Endodermal cell (in vitro differentiated cells): ENCODE data around the gene JADE2. TPM values are rescaled to one million over a fixed set of nuclear protein-coding genes. Genes with fewer than 3 reads are reported as not detected.

Source experiments
- DNase-seq: peaks from one replicate; pipeline ENCODE4 v3.0.0-alpha.2; 2017
- H3K27ac ChIP-seq: 2 replicates; pipeline ENCODE4 v1.5.1; 2013; ENCODE audit warnings: mild to moderate bottlenecking, low read depth, low read length, moderate library complexity
- H3K27me3 ChIP-seq: 2 replicates; pipeline ENCODE4 v1.6.1; 2013; ENCODE audit warnings: mild to moderate bottlenecking, low read length, moderate library complexity; ENCODE audit not compliant: insufficient read depth, control insufficient read depth, poor library complexity, severe bottlenecking
- H3K36me3 ChIP-seq: 2 replicates; pipeline ENCODE4 v1.7.0; 2013; ENCODE audit warnings: mild to moderate bottlenecking, low read length, moderate library complexity; ENCODE audit not compliant: control insufficient read depth, insufficient read depth
- H3K4me1 ChIP-seq: one replicate; pipeline ENCODE4 v1.7.0; 2013; ENCODE audit warnings: low read length; ENCODE audit not compliant: control insufficient read depth, insufficient read depth
- H3K4me3 ChIP-seq: 2 replicates; pipeline ENCODE4 v1.5.1; 2013; ENCODE audit warnings: mild to moderate bottlenecking, low read length, moderate library complexity
- H3K9ac ChIP-seq: 2 replicates; pipeline ENCODE4 v1.6.1; 2013; ENCODE audit warnings: mild to moderate bottlenecking, low read length, moderate library complexity; ENCODE audit not compliant: poor library complexity, severe bottlenecking; ENCODE audit errors: extremely low read depth
- H3K9me3 ChIP-seq: 2 replicates; pipeline ENCODE4 v1.6.1; 2013; ENCODE audit warnings: mild to moderate bottlenecking, low read length, moderate library complexity; ENCODE audit not compliant: control insufficient read depth
- H3K27ac Mint-ChIP-seq: 2 replicates; pipeline ENCODE4 v1.8.0; 2020; ENCODE audit warnings: mixed read lengths
- H3K27me3 Mint-ChIP-seq: 2 replicates; pipeline ENCODE4 v1.8.0; 2021; ENCODE audit warnings: mild to moderate bottlenecking, mixed read lengths; ENCODE audit not compliant: insufficient read depth
- H3K36me3 Mint-ChIP-seq: 2 replicates; pipeline ENCODE4 v1.8.0; 2020; ENCODE audit warnings: low read depth, mixed read lengths
- H3K4me1 Mint-ChIP-seq: 2 replicates; pipeline ENCODE4 v1.8.0; 2020; ENCODE audit warnings: mixed read lengths
- H3K4me3 Mint-ChIP-seq: 2 replicates; pipeline ENCODE4 v1.8.0; 2020; ENCODE audit warnings: mild to moderate bottlenecking, moderate library complexity, mixed read lengths
- H3K9me3 Mint-ChIP-seq: 2 replicates; pipeline ENCODE4 v1.8.0; 2020; ENCODE audit warnings: mild to moderate bottlenecking, mixed read lengths
- WGBS, 2 experiments: methylation state at CpG; one replicate each; pipeline versions ENCODE4 v1.1.5 to v1.1.7; 2013; ENCODE audit warnings: missing lambda C conversion rate in 2 of 2, mixed read lengths in 1 of 2; ENCODE audit not compliant: insufficient coverage in 1 of 2, insufficient read length in 1 of 2; 5-methylcytosine and 5-hydroxymethylcytosine counted together
- total RNA-seq, 2 donors: library from RNA; stranded (reverse); fragmentation: NEBNext Ultra II Directional in 1 of 2; extraction: Animal tissue kit (Norgen Biotek cat#: 25700) in 1 of 2; gene quantifications; 2 replicates in 1 of 2; 3 replicates in 1 of 2; pipeline ENCODE4 v1.2.1, GENCODE V29; 2021
- TF ChIP-seq, protein P1 (sequence below): fragments of 200-600 bp; sonication (generic); conservative IDR thresholded peaks from 2 replicates; pipeline ENCODE4 v1.5.0; 2021; ENCODE audit warnings: antibody characterized with exemption, mild to moderate bottlenecking

Gene JADE2
- total RNA-seq, 2 donors from 2014 or later: 33.9 to 51.9 TPM

DNA sequence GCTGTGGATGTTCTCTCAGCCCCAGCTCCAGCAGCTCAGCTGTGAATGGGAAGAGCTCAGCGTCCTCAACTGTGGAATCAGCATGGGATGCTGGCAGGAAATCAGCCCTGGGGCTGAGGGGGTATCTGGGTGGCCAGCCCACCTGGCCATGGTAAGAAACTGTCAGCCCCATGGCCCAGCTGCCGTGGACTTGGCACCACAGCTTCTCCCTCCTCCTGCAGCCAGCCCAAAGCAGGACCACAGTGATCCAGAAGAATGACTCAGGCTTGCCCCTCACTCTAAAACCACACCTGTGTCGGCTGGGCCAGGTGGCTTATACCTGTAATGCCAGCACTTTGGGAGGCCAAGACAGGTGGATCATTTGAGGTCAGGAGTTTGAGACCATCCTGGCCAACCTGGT lies 59.2 kb downstream of the JADE2 start:
- no peaks in the 10 kb centered on the region for H3K27me3 Mint-ChIP-seq

DNA sequence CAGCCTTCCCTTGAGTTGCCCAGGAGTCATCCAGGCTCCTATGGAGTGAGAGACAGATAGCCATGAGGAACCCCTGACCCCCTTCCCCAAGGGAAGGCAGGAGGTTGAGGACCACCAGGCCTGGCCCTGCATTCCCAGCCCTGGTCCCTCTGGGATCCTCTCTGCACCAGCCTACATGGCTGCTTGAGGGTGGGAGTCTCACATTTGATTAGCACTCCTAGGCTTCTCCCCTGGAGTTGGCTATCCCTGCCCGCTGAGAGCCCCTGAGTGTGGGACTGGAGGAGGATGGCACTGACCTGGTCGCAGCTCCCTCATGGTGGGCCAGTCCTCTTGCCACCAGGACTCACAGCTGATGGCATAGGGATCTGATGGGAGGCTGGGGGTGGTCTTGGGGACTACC lies 60.5 kb downstream of the JADE2 start:
- Histone ChIP-seq H3K27ac (no peak overlapping the region), H3K4me3 (no peak overlapping the region), H3K9ac (no peak overlapping the region), H3K27me3 (no peaks in the 10 kb centered on the region), H3K36me3 (no peaks in the 10 kb centered on the region), H3K9me3 (no peaks in the 10 kb centered on the region), H3K4me1 (no peaks in the 10 kb centered on the region)
- WGBS, 2 experiments: 92% methylated on average over 2 of the region's 2 CpGs; no CpG with 5 or more reads in 1 of the 2 experiments
- DNase-seq: peak; percentile 41
- Mint-ChIP-seq H3K4me3 (no peak overlapping the region), H3K36me3 (no peaks in the 10 kb centered on the region), H3K27me3 (no peaks in the 10 kb centered on the region), H3K27ac (no peak overlapping the region), H3K9me3 (no peaks in the 10 kb centered on the region), H3K4me1 (peaks cover 6% of the 10 kb centered on the region)
- TF ChIP-seq, protein P1, sequence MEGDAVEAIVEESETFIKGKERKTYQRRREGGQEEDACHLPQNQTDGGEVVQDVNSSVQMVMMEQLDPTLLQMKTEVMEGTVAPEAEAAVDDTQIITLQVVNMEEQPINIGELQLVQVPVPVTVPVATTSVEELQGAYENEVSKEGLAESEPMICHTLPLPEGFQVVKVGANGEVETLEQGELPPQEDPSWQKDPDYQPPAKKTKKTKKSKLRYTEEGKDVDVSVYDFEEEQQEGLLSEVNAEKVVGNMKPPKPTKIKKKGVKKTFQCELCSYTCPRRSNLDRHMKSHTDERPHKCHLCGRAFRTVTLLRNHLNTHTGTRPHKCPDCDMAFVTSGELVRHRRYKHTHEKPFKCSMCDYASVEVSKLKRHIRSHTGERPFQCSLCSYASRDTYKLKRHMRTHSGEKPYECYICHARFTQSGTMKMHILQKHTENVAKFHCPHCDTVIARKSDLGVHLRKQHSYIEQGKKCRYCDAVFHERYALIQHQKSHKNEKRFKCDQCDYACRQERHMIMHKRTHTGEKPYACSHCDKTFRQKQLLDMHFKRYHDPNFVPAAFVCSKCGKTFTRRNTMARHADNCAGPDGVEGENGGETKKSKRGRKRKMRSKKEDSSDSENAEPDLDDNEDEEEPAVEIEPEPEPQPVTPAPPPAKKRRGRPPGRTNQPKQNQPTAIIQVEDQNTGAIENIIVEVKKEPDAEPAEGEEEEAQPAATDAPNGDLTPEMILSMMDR: no peak

More for the DNA sequence above, 59.2 kb downstream of the JADE2 start:
- peak; percentile 42 for DNase-seq
- Mint-ChIP-seq H3K4me1 (peaks cover 6% of the 10 kb centered on the region), H3K4me3 (no peak overlapping the region), H3K9me3 (no peaks in the 10 kb centered on the region), H3K27ac (no peak overlapping the region), H3K36me3 (peaks cover 3% of the 10 kb centered on the region)
- 83% methylated on average over 1 to 3 of the region's 3 CpGs for WGBS, 2 experiments
- no peak overlapping the region for H3K27ac ChIP-seq
- no peak overlapping the region for H3K9ac ChIP-seq
- H3K4me3 ChIP-seq: no peak overlapping the region
- H3K27me3 ChIP-seq: no peaks in the 10 kb centered on the region
- H3K4me1 ChIP-seq: no peaks in the 10 kb centered on the region
- no peaks in the 10 kb centered on the region for H3K9me3 ChIP-seq
- no peaks in the 10 kb centered on the region for H3K36me3 ChIP-seq
- TF ChIP-seq, protein P1: no peak

DNA sequence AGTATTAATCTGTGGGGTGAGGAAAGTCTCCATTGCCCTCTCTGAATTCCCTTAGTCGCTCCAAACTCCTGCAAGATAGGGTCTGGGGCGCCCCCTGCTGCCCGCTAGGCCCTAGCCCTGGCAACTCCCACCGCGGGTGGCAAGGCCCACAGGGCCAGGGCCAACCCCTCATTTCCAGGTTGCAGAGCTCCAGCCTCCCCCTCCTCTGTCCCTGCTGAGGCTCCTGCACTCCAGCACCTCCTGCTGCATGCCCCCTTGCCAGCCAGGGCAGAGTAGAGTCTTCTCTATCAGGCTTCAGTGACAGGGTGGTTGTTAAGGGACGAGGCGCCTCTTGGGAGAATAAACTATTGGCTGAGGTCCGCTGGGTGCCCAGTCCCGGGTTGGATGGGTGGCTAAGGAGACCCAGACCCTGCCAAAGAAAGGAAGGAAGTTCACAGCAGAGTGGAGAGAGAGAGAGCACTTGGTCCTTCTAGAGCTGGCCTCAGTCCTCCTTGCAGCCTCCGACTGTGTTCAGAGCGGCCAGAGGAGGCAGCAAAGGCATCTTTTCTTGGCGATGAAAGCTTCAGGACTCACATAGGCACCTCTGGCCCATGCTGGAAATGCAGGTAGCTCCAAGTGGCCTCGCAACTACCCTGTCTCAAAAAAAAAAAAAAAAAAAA lies 61.5 kb downstream of the JADE2 start:
- Histone ChIP-seq H3K27ac (no peak overlapping the region), H3K4me3 (no peak overlapping the region), H3K9me3 (no peaks in the 10 kb centered on the region), H3K9ac (no peak overlapping the region), H3K4me1 (no peaks in the 10 kb centered on the region), H3K36me3 (no peaks in the 10 kb centered on the region), H3K27me3 (no peaks in the 10 kb centered on the region)
- Mint-ChIP-seq H3K4me3 (no peak overlapping the region), H3K36me3 (no peaks in the 10 kb centered on the region), H3K27me3 (no peaks in the 10 kb centered on the region), H3K27ac (peak overlapping the region; percentile 94), H3K9me3 (no peaks in the 10 kb centered on the region), H3K4me1 (peaks cover 16% of the 10 kb centered on the region)
- TF ChIP-seq, protein P1: peak; percentile 85
- peak; percentile 98 for DNase-seq
- WGBS, 2 experiments: 23 to 28% methylated on average over 10 to 12 of the region's 13 CpGs
